Stimulated activated CD8-positive, alpha-beta memory T cell treated with anti-CD3 and anti-CD28 coated beads, Interleukin-4, amount 100 ng/mL, for 1 hour (primary cell): Measurements from ENCODE around the gene ZNF146.
"Not testable (repeated sequence)": the region's sequence is repeated elsewhere in the genome, so short reads cannot be mapped to it uniquely, and the experiment has no call there.

Experiments used
- DNase-seq, 2 donors: peaks; one replicate each; pipeline ENCODE4 v3.0.0-alpha.2; 2020; ENCODE audit warnings: low read depth in 2 of 2, low spot score in 1 of 2

The ZNF146 gene

GRCh38 chr19:36269295-36269694 lies 54.4 kb downstream of the ZNF146 start:
- DNase-seq = not testable (repeated sequence)
